Thyroid gland (tissue), 4 donors: ENCODE data around the gene SLC28A1. TPM values are rescaled to one million over a fixed set of nuclear protein-coding genes. Genes with fewer than 3 reads are reported as not detected.

Source experiments
- DNase-seq, 2 donors: peaks; one replicate each; pipeline ENCODE4 v3.0.0-alpha.2; 2019
- H3K27ac ChIP-seq, 3 donors: fragments of 200-600 bp; sonication (generic); 1 replicate in 2 of 3; 2 replicates in 1 of 3; pipeline ENCODE4 v1.5.1; 2016 to 2019; ENCODE audit warnings: mild to moderate bottlenecking in 1 of 3, moderate library complexity in 1 of 3
- H3K27me3 ChIP-seq: fragments of 200-600 bp; sonication (generic); one replicate; pipeline ENCODE4 v1.5.1; 2019
- H3K36me3 ChIP-seq, 2 donors: fragments of 200-600 bp; sonication (generic); one replicate each; pipeline ENCODE4 v1.5.1; 2016 to 2019
- H3K4me1 ChIP-seq, 2 donors: fragments of 200-600 bp; sonication (generic); one replicate each; pipeline ENCODE4 v1.5.1; 2017 to 2019
- H3K4me3 ChIP-seq, 3 donors: fragments of 200-600 bp; sonication (generic); replicated peaks in 1 of 3; 1 replicate in 2 of 3; 2 replicates in 1 of 3; pipeline ENCODE4 v1.5.1; 2016; ENCODE audit warnings: mild to moderate bottlenecking in 1 of 3
- H3K9me3 ChIP-seq: fragments of 200-600 bp; sonication (generic); one replicate; pipeline ENCODE4 v1.5.1; 2017
- POLR2A ChIP-seq, 2 donors: fragments of 450-650 bp; IDR thresholded peaks; one replicate each; pipeline ENCODE4 v1.6.1; 2017; ENCODE audit warnings: antibody characterized with exemption in 2 of 2, mild to moderate bottlenecking in 2 of 2, moderate library complexity in 1 of 2
- WGBS, 2 donors: methylation state at CpG; one replicate each; pipeline ENCODE4 v1.1.5; 2017; 5-methylcytosine and 5-hydroxymethylcytosine counted together
- intact Hi-C: fragments of 100-400 bp; cut with DNase I; formaldehyde crosslinking; loops from one replicate; pipeline ENCODE4 v1.15.1; 2023
- total RNA-seq, 4 donors: library from RNA; depleted of rRNA; stranded (reverse); fragments of >200 nt; gene quantifications; one replicate each; pipeline ENCODE4 v1.2.3, GENCODE V29; 2016
- TF ChIP-seq, protein P1 (sequence below), 6 experiments: fragments of 200-600 bp in 3 of 6; fragments of 450-650 bp in 3 of 6; sonication (generic) in 3 of 6; IDR thresholded peaks; one replicate each; pipeline ENCODE4 v1.5.1; 2016 to 2019; ENCODE audit warnings: antibody characterized with exemption in 6 of 6, mild to moderate bottlenecking in 2 of 6, inconsistent platforms in 1 of 6, moderate library complexity in 1 of 6

SLC28A1 gene
- total RNA-seq, 4 donors from 2014 or later: not detected

DNA sequence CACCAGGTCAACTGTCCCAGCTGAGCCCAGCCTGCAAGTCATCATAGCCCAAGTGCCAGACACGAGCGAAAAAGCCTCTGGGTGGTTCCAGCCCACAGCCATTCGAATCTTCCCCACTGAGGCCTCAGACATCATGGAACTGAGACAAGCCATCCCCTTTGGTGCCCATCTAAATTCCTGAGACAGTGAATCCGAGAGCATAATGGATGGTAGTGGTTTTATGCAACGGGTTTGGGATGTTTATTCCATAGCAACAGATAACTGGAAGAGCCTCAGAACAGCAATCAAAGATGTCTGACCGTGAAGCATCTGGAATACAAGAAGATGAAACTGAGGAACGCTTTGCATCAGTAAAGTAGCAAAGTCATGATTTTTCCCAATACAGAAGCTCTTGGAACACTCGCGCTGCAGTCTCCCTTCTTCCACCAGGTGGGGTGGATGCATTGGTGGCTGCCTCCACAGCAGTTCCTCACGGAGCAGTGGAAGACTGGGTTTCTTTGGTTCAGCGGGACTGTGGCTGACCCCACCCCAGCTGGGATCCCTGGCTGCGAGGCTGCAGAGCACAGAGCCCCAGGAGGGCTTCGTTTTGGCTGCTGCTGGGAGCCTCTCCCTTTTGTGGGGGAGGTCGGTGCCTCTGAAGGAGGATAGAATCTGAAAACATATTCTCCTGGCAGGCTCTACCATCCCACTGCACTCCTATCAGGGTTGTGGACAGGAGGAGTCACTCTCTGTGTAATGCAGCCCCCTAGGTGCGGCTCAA lies 70.8 kb downstream of the SLC28A1 start:
- Histone ChIP-seq H3K27ac (no peak overlapping the region), H3K9me3 (no peaks in the 10 kb centered on the region), H3K4me3 (peak overlapping the region in 1 of 3 donors; percentile 6), H3K4me1 (peaks cover 3 to 5% of the 10 kb centered on the region in 2 donors), H3K27me3 (no peaks in the 10 kb centered on the region), H3K36me3 (no peaks in the 10 kb centered on the region)
- intact Hi-C loops: loop anchor here (10.0 kb wide), 2 partner anchors 220 to 340 kb away; no protein-coding TSS in a partner anchor
- 30 to 39% methylated on average over 12 to 13 of the region's 15 CpGs for WGBS, 2 donors
- peak; percentile 73 to 77 for DNase-seq
- TF ChIP-seq, protein P1, sequence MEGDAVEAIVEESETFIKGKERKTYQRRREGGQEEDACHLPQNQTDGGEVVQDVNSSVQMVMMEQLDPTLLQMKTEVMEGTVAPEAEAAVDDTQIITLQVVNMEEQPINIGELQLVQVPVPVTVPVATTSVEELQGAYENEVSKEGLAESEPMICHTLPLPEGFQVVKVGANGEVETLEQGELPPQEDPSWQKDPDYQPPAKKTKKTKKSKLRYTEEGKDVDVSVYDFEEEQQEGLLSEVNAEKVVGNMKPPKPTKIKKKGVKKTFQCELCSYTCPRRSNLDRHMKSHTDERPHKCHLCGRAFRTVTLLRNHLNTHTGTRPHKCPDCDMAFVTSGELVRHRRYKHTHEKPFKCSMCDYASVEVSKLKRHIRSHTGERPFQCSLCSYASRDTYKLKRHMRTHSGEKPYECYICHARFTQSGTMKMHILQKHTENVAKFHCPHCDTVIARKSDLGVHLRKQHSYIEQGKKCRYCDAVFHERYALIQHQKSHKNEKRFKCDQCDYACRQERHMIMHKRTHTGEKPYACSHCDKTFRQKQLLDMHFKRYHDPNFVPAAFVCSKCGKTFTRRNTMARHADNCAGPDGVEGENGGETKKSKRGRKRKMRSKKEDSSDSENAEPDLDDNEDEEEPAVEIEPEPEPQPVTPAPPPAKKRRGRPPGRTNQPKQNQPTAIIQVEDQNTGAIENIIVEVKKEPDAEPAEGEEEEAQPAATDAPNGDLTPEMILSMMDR (IDR thresholded peaks at IDR 0.05): peak; percentile 53 to 85 (median 75)
- TF ChIP-seq POLR2A (IDR thresholded peaks at IDR 0.05): no peak

DNA sequence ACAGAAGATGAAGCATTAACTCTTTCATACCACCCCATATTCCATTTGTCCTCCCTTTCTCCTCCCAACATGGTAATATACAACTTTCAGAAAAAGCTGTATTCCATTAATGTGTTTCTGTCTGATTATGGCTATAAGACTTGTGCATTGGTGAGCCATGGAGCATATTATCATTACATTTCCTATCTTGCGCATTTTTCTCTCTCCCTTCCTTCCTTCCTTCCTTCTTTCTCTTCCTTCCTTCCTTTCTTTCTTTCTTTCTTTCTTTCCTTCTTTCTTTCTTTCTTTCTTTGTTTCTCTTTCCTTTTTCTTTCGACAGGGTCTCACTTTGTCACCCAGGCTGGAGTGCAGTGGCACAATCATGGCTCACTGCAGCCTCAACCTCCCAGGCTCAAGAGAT lies 71.7 kb downstream of the SLC28A1 start:
- TF ChIP-seq, protein P1 (IDR thresholded peaks at IDR 0.05): no peak
- TF ChIP-seq POLR2A (IDR thresholded peaks at IDR 0.05): no peak
- Histone ChIP-seq H3K27me3 (no peaks in the 10 kb centered on the region), H3K4me3 (no peak overlapping the region), H3K4me1 (no peaks in the 10 kb centered on the region), H3K27ac (no peak overlapping the region), H3K36me3 (no peaks in the 10 kb centered on the region), H3K9me3 (no peaks in the 10 kb centered on the region)
- intact Hi-C loops: loop anchor here (10.0 kb wide), 2 partner anchors 219 to 339 kb away; no protein-coding TSS in a partner anchor
- no peak for DNase-seq
- WGBS, 2 donors: 86 to 89% methylated on average over 2 of the region's 2 CpGs

DNA sequence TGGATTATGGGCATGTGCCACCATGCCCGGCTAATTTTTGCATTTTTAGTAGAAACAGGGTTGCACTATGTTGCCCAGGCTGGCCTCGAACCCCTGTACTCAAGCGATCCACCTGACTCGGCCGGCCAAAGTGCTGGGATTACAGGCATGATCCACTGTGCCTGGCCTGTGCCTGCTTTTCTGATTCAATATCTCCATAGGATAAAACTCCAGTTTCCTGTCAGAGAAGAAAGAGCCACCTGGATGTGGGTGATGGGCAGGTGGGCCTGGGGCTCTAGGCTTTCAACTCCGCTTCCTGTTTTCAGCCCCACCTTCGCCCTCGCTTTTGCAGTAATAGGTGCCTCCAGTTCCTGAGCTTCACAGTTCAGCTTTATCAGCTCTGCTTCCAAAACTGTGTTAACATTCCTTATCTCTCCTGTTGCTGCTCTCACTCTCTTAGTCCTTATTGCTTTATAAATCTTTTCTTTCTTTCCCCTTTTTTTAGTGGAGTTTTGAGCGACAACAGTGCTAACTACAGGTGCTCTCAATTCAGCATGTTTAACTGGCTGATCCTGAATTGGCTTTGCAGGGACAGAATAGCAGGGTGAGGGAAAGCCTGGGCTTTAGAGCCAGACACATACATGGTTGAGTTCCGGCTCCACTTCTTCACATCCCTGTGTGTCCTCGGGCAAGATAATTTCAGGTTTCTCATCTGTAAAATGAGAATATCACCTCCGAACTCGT lies 76.1 kb downstream of the SLC28A1 start:
- WGBS, 2 donors: 89 to 94% methylated on average over 12 to 13 of the region's 13 CpGs
- no peak for TF ChIP-seq POLR2A (IDR thresholded peaks at IDR 0.05)
- TF ChIP-seq, protein P1 (IDR thresholded peaks at IDR 0.05): no peak
- Histone ChIP-seq H3K27me3 (no peaks in the 10 kb centered on the region), H3K9me3 (no peaks in the 10 kb centered on the region), H3K4me1 (no peaks in the 10 kb centered on the region), H3K27ac (no peak overlapping the region), H3K4me3 (no peak overlapping the region), H3K36me3 (no peaks in the 10 kb centered on the region)
- intact Hi-C loops: no loop called here
- DNase-seq: no peak

DNA sequence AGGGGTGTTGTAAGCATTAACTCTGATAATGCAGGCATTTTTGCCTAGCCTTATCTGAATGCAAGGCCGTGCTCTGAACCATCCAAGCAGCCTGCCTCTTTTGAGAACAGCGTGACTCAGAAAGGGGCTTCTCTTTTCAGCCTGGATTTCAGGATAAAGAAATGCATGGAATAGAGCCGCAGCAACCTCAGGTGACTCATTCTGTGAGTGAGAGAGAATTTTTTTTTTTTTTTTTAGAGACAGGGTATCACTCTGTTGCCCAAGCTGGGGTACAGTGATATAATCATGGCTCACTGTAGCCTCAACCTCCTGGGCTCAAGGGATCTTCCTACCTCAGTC lies 76.6 kb downstream of the SLC28A1 start:
- TF ChIP-seq, protein P1 (IDR thresholded peaks at IDR 0.05): no peak
- TF ChIP-seq POLR2A (IDR thresholded peaks at IDR 0.05): no peak
- Histone ChIP-seq H3K4me3 (no peak overlapping the region), H3K27ac (no peak overlapping the region), H3K9me3 (no peaks in the 10 kb centered on the region), H3K36me3 (no peaks in the 10 kb centered on the region), H3K4me1 (no peaks in the 10 kb centered on the region), H3K27me3 (no peaks in the 10 kb centered on the region)
- WGBS, 2 donors: 91 to 95% methylated on average over 3 of the region's 3 CpGs
- intact Hi-C loops: no loop called here
- no peak for DNase-seq

DNA sequence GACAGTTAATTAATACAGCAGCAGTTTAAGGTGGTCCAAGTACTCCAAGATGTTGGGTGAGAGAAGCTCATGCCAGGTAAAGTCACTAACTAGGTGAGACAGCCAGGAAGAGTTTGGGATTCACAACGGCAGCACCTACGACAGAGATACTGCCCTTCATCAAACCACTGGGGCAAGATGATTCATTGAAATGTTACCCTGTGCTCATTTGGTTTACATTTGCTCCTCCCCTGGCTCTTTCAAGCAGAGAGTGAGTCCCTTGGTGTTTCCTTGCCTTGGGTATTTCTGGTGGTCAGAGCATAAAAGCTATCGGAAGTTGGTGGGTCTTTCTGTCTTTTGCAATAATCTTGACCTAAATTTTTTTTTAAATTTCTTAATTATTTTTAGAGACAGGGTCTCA lies 77.2 kb downstream of the SLC28A1 start:
- no peak overlapping the region for H3K4me3 ChIP-seq
- H3K9me3 ChIP-seq: no peaks in the 10 kb centered on the region
- H3K27ac ChIP-seq: no peak overlapping the region
- DNase-seq: no peak
- no peaks in the 10 kb centered on the region for H3K4me1 ChIP-seq
- TF ChIP-seq POLR2A (IDR thresholded peaks at IDR 0.05): no peak
- TF ChIP-seq, protein P1 (IDR thresholded peaks at IDR 0.05): no peak
- H3K36me3 ChIP-seq: no peaks in the 10 kb centered on the region
- H3K27me3 ChIP-seq: no peaks in the 10 kb centered on the region
- intact Hi-C loops: no loop called here
- 83 to 87% methylated on average over 3 of the region's 3 CpGs for WGBS, 2 donors
